K562 (cell line): ENCODE results near the gene CDH16. TPM values are rescaled to one million over a fixed set of nuclear protein-coding genes. Genes with fewer than 3 reads are reported as not detected.

ENCODE experiments used
- CBFA2T3 ChIP-seq: fragments of 450-650 bp; IDR thresholded peaks from 2 replicates; pipeline ENCODE4 v1.6.1; 2017
- CBX8 ChIP-seq: fragments of 200-600 bp; sonication (generic); IDR thresholded peaks from 2 replicates; pipeline ENCODE4 v1.6.1; 2012; ENCODE audit warnings: borderline replicate concordance, mixed run types, low read depth, mild to moderate bottlenecking, moderate library complexity, mixed read lengths, low read length, control low read depth, inconsistent platforms; ENCODE audit not compliant: poor library complexity, severe bottlenecking; ENCODE audit errors: extremely low read depth
- ETV1 ChIP-seq: fragments of 450-650 bp; conservative IDR thresholded peaks from 2 replicates; pipeline ENCODE4 v1.6.1; 2016; ENCODE audit warnings: missing genetic modification characterization, control low read depth, low read depth, missing compliant biosample characterization
- GATA2 ChIP-seq: sonication (generic); formaldehyde crosslinking; IDR thresholded peaks from 2 replicates; pipeline ENCODE4 v1.4.0; 2020; ENCODE audit warnings: mild to moderate bottlenecking, missing genetic modification reagents
- GATAD2A ChIP-seq: fragments of 450-650 bp; IDR thresholded peaks from 2 replicates; pipeline ENCODE4 v1.6.1; 2017
- HNRNPL ChIP-seq: fragments of 200-400 bp; formaldehyde crosslinking; IDR thresholded peaks from 2 replicates; pipeline ENCODE4 v1.6.1; 2017; ENCODE audit warnings: low read depth, mild to moderate bottlenecking, low read length
- NCOA4 ChIP-seq: fragments of 450-650 bp; IDR thresholded peaks from 2 replicates; pipeline ENCODE4 v1.6.1; 2018; ENCODE audit warnings: mild to moderate bottlenecking; ENCODE audit not compliant: partially characterized antibody
- SRSF1 ChIP-seq: fragments of 200-400 bp; formaldehyde crosslinking; IDR thresholded peaks from 2 replicates; pipeline ENCODE4 v1.6.1; 2017; ENCODE audit warnings: mild to moderate bottlenecking, low read depth, low read length, moderate library complexity
- TRIM24 ChIP-seq, 2 experiments: fragments of 450-650 bp; IDR thresholded peaks; 2 replicates each; pipeline ENCODE4 v1.6.1; 2016
- ZNF445 ChIP-seq: fragments of 250-450 bp; sonication (Bioruptor Pico); IDR thresholded peaks from 2 replicates; pipeline ENCODE4 v1.4.0; 2020; ENCODE audit warnings: low read depth, mild to moderate bottlenecking, moderate library complexity
- polyA plus RNA-seq, 8 experiments: library from polyadenylated mRNA; depleted of rRNA in 4 of 8; stranded (reverse) in 5 of 8; unstranded in 3 of 8; fragments of >200 nt; fragmentation: Nextera tagmentation in 2 of 8; fragmentation: Illumina TruSeq in 1 of 8; extraction: Ambion mirVana in 2 of 8; extraction: Trizol in 1 of 8; gene quantifications; 2 replicates each; pipeline versions ENCODE4 v1.2.1 to v1.2.3, GENCODE V29; 2011 to 2014; ENCODE audit warnings: inconsistent platforms in 1 of 8, missing spikeins in 1 of 8
- total RNA-seq, 7 experiments: library from RNA; depleted of rRNA in 6 of 7; stranded (reverse); fragments of >200 nt in 6 of 7; fragmentation: Illumina TruSeq in 2 of 7; extraction: Trizol in 2 of 7; gene quantifications; 2 replicates each; pipeline versions ENCODE4 v1.2.1 to v1.2.3, GENCODE V29; 2011 to 2021; ENCODE audit warnings: low replicate concordance in 1 of 7
- TF ChIP-seq, protein P1 (sequence below), 2 experiments: IDR thresholded peaks; 2 replicates each; pipeline ENCODE4 v1.6.1; 2012; ENCODE audit warnings: improper control_type of control experiment in 2 of 2, low read depth in 2 of 2, low read length in 2 of 2, borderline replicate concordance in 1 of 2
- TF ChIP-seq, protein P2 (sequence below): IDR thresholded peaks from 2 replicates; pipeline ENCODE4 v1.6.1; 2016; ENCODE audit warnings: missing genetic modification characterization, missing compliant biosample characterization
- TF ChIP-seq, protein P3 (sequence below): fragments of 450-650 bp; IDR thresholded peaks from 2 replicates; pipeline ENCODE4 v1.6.1; 2017; ENCODE audit warnings: antibody characterized with exemption
- TF ChIP-seq, protein P4 (sequence below): sonication (generic); formaldehyde crosslinking; IDR thresholded peaks from 2 replicates; pipeline ENCODE4 v1.5.0; 2020; ENCODE audit warnings: missing genetic modification reagents
- TF ChIP-seq, protein P5 (sequence below): IDR thresholded peaks from 2 replicates; pipeline ENCODE4 v1.6.1; 2011; ENCODE audit not compliant: insufficient read length; ENCODE audit errors: extremely low read depth

CDH16 gene
- total and polyA plus RNA-seq, 9 of the 15 experiments (the other 6 are each of a cell fraction or from before 2014, with no cell fraction given) = not detected

DNA sequence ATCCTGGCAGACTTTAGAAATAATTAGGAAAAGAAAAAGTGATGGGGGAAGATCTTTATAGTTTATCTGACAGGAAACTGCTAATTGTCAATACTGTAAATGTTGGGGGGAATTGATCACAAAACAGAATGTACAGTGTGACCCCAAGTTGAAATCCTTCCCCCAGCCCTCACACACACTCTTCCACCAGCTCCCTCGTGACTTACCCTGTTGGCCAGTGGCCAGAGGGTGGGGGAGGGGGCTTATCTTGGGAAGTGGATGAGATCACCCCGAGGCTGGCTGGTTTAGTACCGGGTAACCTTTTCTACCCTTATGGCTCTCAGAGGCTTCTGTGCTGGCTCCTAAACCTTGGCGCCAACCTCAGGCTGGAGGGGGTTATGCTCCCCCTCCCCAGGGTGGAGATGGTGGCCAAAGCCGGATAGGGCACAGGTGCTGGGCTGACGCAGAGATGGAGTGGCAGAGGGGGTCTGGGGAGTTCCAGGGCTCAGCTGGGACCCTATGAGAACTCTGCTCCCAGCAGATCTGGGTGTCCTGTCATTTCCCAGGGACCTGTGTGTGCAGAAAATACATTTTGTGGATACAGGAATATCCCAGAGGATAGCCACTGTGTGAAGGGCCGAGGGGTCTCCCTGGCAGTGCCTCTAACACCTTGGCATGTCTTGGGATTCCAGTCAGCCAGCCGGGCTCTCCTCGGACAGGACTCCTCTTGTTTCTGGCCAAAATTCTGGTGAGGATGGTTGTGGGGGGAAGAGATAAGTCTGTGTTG lies 18.6 kb downstream of the CDH16 start (continued):
- TF ChIP-seq, protein P1, sequence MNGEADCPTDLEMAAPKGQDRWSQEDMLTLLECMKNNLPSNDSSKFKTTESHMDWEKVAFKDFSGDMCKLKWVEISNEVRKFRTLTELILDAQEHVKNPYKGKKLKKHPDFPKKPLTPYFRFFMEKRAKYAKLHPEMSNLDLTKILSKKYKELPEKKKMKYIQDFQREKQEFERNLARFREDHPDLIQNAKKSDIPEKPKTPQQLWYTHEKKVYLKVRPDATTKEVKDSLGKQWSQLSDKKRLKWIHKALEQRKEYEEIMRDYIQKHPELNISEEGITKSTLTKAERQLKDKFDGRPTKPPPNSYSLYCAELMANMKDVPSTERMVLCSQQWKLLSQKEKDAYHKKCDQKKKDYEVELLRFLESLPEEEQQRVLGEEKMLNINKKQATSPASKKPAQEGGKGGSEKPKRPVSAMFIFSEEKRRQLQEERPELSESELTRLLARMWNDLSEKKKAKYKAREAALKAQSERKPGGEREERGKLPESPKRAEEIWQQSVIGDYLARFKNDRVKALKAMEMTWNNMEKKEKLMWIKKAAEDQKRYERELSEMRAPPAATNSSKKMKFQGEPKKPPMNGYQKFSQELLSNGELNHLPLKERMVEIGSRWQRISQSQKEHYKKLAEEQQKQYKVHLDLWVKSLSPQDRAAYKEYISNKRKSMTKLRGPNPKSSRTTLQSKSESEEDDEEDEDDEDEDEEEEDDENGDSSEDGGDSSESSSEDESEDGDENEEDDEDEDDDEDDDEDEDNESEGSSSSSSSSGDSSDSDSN (IDR thresholded peaks at IDR 0.05; ENCODE audit: borderline replicate concordance in 1 of 2, low read depth in 2 of 2, low read length in 2 of 2) = no peak
- TF ChIP-seq GATA2 (CRISPR knock-in tag) = peak; percentile 45; the same call in 1 of the 2 replicates
- no peak for TF ChIP-seq SRSF1
- TF ChIP-seq HNRNPL = no peak
- peak; percentile 55 for TF ChIP-seq ETV1 (tag)
- TF ChIP-seq ZNF445 (CRISPR knock-in tag) = 0 out of 2 replicates have a peak, but pooled peaks have one; percentile 7
- TF ChIP-seq, protein P2, sequence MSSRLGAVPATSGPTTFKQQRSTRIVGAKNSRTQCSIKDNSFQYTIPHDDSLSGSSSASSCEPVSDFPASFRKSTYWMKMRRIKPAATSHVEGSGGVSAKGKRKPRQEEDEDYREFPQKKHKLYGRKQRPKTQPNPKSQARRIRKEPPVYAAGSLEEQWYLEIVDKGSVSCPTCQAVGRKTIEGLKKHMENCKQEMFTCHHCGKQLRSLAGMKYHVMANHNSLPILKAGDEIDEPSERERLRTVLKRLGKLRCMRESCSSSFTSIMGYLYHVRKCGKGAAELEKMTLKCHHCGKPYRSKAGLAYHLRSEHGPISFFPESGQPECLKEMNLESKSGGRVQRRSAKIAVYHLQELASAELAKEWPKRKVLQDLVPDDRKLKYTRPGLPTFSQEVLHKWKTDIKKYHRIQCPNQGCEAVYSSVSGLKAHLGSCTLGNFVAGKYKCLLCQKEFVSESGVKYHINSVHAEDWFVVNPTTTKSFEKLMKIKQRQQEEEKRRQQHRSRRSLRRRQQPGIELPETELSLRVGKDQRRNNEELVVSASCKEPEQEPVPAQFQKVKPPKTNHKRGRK (tag) = no peak
- TF ChIP-seq, protein P3, sequence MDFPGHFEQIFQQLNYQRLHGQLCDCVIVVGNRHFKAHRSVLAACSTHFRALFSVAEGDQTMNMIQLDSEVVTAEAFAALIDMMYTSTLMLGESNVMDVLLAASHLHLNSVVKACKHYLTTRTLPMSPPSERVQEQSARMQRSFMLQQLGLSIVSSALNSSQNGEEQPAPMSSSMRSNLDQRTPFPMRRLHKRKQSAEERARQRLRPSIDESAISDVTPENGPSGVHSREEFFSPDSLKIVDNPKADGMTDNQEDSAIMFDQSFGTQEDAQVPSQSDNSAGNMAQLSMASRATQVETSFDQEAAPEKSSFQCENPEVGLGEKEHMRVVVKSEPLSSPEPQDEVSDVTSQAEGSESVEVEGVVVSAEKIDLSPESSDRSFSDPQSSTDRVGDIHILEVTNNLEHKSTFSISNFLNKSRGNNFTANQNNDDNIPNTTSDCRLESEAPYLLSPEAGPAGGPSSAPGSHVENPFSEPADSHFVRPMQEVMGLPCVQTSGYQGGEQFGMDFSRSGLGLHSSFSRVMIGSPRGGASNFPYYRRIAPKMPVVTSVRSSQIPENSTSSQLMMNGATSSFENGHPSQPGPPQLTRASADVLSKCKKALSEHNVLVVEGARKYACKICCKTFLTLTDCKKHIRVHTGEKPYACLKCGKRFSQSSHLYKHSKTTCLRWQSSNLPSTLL = no peak
- TF ChIP-seq, protein P4, sequence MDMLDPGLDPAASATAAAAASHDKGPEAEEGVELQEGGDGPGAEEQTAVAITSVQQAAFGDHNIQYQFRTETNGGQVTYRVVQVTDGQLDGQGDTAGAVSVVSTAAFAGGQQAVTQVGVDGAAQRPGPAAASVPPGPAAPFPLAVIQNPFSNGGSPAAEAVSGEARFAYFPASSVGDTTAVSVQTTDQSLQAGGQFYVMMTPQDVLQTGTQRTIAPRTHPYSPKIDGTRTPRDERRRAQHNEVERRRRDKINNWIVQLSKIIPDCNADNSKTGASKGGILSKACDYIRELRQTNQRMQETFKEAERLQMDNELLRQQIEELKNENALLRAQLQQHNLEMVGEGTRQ (CRISPR knock-in tag) = peak; percentile 77
- TF ChIP-seq CBFA2T3 = peak; percentile 49
- TF ChIP-seq, protein P5, sequence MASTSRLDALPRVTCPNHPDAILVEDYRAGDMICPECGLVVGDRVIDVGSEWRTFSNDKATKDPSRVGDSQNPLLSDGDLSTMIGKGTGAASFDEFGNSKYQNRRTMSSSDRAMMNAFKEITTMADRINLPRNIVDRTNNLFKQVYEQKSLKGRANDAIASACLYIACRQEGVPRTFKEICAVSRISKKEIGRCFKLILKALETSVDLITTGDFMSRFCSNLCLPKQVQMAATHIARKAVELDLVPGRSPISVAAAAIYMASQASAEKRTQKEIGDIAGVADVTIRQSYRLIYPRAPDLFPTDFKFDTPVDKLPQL = peak; percentile 85
- no peak for TF ChIP-seq CBX8
- peak; percentile 62; the same call in 1 of the 2 replicates for TF ChIP-seq GATAD2A
- peak; percentile 65 to 86 for TF ChIP-seq TRIM24 (IDR thresholded peaks at IDR 0.05)
- no peak for TF ChIP-seq NCOA4
